Measurements from ENCODE around the gene HOXA4.

The HOXA4 gene

DNA sequence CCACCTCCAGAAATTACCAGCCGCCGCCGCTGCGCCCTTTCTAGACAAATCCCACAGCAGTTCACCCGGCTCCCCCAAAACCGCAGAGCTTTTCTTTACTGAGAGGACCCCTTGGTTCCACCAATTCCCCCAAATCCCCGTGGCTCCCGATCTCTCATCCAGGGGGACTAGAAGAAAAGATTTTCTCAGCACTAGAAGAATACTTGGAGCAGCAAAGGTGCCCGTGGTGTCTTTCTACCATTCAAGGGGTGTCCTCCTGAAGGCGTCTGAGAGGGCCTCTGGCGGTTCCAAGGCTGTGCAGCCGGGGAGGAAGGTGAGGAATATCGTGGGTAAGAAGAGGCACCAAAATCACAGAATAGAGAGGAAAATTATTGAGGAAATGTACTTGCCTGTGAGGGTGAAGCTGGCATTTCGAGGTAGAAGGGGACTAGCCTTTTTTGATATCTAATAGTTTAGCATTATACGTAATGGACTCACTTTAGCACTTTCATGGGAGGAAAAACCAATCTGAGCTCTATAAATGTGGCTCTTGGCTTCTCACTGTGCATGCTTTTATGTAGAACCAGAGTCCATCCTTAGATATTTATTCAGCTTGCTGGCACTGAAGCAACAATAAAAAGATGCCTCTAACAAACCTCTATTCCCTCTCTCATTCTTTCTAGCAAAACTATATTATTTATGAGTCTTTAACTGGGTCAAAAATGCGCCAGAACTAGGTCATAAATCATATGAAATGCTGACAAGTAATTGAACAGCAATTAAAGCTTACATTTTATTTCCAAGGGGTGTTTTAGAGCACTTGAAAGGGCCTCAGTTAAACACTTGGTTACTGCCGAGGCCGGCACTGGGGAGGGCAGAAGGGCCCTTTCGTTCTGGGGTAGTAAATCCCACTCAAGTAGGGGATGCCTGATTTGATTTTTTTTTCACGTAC, 14.3 kb downstream of the HOXA4 start:
- no peak for DNase-seq (ENCODE audit: low spot score)

DNA sequence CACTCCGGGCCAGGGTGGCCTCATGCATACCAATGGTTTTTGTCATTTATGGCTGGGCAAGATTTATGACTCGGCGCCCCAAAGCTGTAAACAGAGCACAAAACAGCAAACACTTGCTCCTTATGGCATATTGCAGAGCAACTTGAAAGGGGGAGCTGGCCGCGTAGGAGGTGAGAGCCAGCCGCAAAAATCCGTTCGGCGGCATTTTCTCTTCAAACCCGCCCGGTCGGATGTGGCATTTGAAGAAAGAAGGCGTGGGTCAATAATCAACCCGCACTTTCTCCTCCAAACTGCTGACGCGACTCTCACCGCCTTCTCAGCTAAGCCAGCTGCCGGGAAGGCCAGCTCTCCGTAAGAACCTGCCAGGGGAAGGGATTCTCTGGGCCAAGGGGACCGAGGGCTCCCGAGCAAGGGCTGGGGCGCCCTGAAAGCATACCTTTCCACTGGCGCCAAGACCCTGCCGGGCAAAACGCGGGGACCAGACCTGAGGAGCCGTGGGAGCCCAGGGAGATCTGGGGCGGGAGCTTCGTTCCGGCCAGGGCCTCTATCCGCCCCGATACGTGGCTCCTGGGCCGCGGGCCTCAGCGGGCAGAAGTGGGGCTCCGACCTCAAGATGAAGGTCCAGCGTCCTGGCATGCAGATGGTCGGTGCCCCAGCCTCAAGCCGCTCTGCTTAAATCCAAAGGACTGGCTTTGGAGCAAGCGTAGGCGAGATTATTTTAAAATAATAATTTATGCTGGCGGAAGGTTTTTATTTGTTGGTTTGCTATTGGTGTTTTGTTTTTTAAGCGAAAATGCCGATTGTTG, 15.1 kb downstream of the HOXA4 start:
- DNase-seq (ENCODE audit: low spot score) = no peak

DNA sequence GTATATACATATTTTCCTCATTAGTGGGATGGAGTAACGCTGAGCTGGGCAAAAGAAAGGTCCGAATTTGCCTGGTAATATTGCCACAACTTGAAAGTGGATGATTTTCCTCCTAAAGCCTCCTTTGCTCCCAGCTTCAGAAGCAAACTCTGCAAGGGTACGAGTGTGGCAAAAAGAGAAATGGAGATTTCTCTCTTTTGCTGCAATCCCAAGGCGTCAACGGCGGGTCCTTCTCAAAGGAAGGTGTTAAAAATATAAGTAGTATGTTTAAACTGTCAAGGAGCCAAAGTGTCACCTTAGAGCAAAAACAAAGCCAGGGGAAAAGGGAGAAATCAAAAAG, 15.7 kb downstream of the HOXA4 start:
- no peak for DNase-seq (ENCODE audit: low spot score)

DNA sequence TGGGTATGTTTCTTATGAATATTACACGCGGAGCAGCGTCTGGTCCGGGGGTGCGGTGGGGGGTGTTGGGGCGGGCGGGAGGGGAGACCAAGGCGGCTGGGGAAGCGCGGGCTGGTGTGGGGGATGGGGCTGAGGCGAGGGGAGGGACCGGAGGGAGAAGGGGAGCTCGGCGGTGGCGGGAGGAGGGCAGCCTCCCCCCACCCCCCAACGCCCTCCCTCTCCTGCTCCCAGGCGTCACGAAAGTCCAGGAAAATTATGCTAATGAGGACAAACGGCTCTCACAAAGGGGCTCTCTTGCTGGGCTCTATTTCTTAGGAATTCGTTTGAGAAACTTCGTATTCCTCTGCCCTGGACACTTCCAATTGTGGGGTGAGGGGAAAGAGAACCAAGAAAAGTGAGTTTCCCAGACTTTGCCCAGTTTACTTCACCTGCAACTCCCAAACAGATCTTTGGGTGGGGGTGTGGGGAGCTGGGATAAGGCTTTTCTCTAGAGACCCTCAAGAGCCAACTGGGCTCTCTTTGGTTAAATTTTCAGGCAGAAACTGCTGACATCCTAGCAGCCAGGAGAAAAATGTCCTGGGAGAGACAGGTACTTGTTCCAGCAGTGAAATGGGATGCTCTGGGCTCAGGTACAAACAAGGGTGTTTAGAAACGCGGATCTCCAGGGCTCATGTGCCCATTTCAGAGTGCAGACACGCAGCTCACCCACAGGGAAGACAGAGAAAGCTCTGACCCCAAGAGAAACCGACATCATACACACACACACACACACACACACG, 16.4 kb downstream of the HOXA4 start:
- no peak for DNase-seq (ENCODE audit: low spot score)

DNA sequence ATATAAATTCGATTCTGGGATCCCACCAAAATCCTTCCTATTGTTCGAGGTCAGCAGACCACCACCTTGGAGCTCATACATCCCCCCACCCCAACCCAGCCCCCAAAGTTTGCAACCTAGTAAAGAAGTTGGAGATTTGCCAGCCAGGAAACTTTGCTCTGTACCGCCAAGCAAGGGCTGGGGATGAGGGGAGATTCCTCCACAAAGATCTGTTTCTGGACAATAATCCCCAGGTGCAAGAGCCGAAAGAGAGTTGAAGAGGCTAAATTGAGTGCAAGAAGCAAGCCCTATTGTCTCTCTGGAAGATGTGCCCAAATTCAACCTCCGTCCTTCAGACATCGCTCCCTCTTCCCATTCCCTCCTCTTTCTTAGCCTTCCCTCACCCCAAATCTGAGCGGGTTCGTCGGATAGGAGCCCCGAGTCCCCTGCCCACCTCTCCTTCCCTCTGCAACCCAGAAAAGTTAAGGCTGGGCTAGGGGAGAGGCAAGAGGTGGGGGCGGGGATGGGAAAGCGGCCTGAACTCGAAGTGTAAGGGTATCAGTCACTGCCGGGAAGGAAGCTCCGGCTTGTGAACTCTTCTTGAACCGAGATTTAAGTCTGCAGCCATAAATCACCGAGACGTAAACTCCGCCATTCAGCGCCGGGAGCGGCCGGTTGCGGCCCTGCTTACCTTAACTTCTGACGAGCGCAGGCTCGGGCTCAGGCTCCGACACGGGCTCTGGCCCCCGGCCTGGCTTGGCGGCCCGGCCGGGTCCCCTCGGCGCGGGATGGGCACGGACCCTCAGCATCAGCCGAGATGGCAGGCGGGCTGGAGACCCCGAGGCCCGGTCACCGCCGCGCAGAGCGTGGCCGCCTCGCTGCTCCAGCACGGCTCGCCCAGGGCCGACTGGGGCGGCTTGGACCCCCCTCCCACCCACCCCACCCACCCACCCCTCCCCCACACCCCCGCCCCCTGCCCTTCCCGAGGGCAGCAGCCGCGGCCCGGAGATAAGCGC, 17.3 kb downstream of the HOXA4 start:
- DNase-seq (ENCODE audit: low spot score) = no peak

DNA sequence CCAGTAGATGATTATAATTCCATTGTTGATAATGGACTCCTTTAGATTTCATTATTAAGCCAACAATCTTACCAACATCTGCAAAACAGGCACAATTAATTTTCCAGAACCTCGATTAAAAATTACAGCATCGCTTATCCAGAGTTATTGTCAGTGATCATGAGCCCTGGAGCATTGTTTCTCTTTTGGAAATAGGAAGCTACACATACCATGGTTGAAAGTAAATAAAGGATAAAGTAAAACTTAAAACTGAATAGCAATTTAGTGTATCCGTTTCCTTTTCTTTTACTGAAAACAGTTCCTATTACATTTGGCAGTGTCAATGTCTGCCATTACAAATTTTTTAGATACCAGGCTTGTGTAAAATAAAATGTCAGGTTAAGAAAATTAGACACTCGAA, 18.2 kb downstream of the HOXA4 start:
- no peak for DNase-seq (ENCODE audit: low spot score)

DNA sequence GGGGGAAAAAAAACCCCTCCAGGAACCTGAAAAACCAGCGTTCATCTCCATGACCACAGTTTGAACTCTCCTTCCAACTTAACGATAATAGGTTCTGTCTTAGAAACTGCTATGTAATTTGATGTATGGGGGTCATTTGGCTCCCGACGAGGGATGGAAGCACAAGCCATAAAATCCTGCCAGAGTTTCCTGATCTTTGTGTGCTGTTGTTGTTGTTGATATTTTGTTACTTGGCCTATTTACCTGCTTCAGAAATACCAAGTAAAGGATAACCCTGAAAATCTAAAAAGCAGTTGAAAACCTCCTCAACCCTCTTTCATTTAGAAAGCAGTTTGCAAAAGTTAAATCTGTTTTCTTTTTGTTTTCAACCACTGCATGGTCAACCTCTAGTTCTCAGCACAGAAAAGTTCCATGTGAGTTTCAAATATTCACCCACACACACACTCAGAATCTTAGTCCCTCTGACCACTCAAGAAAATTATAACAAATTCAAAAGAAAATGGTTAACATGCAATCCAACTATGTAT, 18.7 kb downstream of the HOXA4 start:
- no peak for DNase-seq (ENCODE audit: low spot score)

DNA sequence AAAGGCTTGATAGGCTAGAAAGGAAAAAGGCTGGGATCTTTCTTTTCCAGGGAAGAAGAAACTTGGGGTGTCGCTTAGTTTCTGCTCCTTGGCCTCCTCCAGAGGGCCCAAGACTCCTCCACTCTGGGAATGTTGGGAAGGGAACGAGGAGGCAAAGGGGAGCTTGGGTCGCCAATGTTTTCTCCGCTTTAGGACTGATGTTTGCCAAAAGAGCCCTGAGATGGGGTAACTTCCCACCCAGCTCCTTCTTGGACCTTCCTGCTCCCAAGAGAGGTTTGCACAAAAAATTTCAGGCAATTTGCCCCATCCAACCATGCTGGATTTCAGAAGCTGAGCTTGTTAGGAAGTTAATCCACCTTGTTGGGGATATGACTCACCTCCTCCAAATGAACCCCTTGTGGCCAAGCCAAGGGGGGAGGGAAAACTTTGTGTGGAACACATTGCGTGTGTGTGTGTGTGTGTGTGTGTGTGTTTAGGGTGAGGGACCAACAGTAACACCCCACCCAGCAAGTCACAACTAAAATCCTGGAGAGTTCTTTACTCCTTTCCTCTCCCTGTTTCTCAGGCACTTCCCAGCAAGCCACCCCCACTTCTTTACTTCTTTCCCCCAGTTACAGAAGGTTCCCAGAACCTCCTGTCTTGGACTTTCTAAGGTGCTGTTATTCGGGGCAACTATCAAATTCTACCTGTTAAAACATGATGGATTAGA, 19.4 kb downstream of the HOXA4 start:
- DNase-seq (ENCODE audit: low spot score) = no peak

DNA sequence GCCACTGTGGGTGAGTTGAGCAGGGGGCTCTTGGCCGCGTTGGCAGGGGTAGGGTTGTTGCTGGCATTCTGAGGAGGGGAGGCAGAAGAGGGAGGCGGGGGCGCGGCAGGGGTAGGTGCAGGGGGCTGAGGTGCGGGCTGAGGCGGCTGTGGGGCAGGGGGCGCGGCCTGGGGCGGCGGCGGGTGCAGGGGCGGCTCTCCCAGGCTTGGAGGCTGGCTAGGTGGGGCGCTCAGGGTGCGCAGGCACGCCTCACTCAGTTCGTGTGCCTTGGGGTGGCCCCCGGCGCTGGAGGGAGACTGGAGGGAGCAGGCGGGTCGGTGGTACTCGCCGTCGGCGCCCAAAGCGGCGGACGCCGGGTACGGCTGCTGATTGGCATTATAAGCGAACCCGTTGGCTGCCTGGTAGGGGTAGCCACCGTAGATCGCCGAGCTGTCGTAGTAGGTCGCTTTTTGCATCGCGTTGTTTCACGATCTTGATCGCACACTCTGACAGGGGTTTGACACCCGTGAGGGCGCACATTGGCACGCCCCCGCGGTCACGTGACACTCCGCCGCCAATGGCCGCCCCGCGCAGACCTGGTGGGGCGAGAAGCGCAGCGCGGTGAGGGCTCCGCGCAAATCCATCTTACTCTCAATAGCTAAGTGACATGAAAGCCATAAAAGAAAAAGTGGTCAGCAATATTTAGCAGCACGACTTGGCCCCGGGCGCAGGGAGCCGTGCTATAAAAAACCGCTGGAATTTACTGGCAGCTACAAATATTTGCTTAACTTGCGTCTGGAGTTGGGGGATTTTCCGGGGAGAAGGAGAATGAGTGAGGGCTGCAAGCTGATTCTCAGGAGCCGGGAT, 20.1 kb downstream of the HOXA4 start:
- DNase-seq (ENCODE audit: low spot score) = no peak

DNA sequence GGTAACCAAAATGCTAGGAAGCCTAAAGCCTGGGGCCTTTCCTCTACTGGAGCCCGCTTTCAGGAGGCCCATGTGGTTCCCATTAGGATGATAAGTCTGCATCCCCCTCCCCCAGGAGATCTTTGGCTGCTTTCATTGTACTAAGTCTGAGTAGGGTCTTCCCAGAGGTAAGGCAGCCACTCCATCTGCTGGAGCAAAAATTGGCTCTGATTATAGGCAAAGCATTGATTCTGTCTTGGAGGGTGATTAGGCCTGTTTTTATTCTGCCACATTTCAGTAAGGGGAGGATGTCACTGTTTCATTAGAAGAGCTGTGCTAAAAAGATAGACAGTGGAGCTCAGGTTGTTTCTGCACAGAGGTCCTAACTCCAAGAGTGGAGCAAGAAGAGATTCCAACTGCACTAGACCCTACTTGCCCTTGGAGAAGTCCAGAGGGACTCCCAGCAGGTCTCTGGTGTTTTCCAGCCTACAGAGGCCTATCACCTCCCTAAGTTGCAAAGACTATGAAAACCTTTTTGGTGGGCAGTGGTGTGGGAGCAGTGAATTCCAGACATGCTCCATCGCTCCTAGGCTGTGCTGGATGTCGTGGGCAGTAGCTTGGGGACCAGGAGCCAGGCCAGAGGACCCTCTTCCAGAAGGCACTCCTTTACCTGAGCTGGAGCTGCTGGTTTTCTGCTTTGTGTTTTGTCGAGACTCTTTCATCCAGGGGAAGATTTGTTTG, 20.9 kb downstream of the HOXA4 start:
- DNase-seq (ENCODE audit: low spot score) = no peak

DNA sequence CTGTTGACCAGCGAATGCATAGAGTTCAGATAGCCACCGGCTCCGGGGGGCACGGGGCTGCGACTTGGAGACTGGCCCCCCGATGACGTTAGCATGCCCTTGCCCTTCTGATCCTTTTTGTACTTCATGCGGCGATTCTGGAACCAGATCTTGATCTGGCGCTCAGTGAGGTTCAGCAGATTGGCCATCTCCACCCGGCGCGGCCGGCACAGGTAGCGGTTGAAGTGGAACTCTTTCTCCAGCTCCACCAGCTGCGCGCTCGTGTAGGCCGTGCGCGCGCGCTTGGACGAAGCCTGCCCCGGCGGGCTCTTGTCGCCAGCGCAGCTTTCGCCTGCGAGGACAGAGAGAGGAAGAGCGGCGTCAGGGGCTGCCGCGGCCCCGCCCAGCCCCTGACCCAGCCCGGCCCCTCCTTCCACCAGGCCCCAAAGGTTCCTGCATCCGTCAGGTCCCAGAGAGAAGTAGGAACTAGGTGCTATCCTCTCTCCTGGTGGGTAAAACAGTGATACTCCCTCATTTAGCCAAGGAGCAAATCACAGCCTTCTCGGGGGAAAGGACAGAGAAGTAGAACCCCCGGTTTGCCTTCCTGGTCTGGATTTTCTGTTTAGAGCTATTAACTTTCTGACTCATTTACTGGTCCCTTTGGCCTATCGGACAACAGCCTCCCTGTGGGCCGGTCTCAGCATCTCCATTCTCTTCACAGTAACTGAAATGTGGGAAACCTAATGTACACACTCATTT, 22.0 kb downstream of the HOXA4 start:
- no peak for DNase-seq (ENCODE audit: low spot score)

DNA sequence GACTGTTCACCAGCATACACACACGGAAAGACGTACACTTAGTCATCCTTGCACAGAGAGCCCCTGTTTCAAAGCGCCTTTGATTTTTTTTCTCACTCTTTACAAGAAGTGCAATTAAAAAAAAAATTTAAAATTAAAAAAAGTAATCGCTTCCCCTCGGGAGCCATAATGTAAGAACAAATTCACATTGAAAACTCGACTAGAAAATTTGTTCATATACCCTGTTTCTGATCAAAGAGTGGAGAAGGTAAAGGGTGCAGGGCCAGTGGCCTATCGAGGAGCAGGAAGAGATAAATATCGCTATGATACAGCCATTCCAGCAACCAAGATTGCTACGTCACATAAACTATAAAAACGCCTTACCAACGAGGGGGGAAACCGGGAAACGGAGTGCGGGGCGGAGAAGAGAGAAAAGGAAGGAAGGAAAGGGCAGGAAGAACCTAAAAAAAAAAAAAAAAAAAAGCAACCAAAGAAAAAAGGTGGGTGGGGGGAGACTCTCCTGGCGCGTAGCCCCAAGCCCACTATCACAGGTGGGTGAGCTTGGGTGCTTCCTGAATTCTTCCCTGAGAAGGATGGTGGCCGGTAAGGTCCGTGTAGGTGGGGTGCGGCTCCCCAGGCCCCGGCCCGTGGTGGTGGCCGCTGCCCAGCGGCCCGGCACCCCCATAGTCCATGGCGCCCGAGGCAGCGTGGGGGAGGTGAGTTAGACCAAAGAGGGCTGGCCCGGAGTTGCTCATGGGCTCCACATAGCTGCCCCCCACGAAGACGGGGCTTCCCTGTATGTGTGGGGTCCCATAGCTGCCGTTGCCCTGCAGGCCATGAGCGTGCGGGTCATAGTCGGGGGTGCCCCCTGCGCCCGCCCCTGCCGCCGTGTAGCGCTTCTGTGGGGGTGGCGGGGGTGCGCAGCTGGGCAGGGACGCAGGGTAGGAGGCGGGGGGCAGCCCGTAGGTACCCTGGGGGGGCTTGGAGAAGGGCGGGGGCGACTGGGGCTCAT, 22.9 kb downstream of the HOXA4 start:
- DNase-seq (ENCODE audit: low spot score) = no peak

DNA sequence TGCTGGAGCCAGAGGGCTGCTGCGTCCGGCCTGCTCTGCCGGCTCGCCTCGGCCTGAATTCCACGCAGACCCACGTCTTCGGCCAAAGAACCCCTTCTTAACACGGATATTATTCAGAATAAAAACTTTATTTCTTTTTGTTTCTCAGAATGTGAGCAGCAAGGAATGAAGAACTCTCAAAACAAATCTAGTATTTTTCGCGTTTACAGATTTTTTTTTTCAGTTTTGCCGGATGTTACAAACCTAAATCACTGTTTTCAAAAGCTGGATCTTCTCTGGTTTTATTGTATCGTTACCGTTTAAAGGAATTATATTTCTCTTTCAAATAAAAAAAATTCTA, 23.7 kb downstream of the HOXA4 start:
- DNase-seq (ENCODE audit: low spot score) = no peak

DNA sequence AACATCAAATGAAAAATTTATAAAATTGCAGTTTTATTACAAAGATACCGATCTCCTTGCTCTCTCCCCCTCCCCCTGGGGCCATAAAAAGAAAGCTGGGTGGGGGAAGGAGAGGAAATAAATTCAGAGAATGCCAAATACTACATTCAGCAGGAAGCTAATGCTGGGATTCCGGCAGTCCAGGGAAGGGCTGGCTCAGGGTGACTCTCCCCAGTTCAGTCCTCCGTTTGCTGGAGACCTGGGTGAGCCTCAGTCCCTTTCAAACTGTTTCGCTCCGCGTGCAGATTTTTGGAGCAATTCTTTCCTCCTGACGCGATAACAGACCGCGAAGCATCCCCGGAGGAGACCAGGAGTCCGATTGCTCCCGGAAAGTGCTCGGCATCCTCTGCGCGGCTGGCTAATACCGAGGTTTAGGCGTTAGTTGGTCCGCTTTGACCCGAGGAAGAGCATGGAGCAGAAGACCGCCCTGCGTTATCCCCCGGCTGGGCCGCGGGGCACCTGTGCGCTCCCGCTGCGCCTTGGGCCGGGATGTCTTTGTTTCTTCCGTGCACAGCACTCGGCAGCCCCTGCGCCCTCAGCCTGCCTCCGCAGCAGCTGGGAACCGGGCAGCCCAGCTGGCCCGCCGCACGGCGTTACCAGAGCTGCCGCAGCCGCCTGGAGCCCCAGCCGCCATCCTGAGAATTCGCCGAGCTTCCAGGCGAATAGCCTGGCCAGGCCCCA, 24.2 kb downstream of the HOXA4 start:
- DNase-seq (ENCODE audit: low spot score) = no peak

DNA sequence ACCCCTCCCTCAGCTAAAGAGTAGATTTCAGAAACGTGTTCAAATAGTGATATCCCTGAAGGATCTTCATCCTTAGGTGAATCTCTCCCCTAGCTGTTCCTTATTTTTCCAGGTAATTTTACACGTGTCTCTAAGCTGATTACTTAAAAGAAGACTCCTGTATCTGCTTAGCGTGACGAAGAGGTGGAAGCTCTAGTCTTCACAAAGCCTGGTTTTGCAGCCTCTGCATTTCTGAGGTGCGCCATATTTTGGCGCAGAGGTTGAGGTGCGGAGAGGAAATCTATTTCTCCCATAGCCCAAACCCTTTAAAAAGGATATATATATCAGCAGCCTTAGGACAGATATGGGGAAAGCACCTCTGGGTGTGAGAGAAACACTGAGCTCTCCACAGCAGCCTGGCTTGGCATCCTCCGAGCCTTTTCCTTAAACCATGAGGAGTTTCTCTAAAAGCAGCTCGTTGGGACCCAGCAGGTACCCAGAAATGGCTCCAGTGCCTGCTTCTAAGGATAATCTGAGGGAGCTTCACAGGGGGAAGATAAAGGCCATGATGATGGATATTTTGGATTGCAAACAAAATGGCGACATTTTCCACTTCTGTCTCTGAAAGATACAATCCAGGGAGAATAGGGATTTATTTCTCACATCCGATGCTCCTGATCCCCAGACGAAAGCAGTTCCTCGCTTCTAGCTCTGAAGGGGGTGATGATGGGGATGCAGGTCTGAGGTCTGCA, 25.1 kb downstream of the HOXA4 start:
- DNase-seq (ENCODE audit: low spot score) = no peak
